PC-9 (cell line): ENCODE results near the gene FOXN1.

Experiments
- EZH2 ChIP-seq: fragments of 200-600 bp; sonication (generic); IDR thresholded peaks from 2 replicates; pipeline ENCODE4 v1.8.0; 2017; ENCODE audit warnings: antibody characterized with exemption, low read depth
- TF ChIP-seq, protein P1 (sequence below): fragments of 200-600 bp; sonication (generic); conservative IDR thresholded peaks from 2 replicates; pipeline ENCODE4 v1.6.1; 2017; ENCODE audit warnings: mixed run types, antibody characterized with exemption, mild to moderate bottlenecking, moderate library complexity

DNA sequence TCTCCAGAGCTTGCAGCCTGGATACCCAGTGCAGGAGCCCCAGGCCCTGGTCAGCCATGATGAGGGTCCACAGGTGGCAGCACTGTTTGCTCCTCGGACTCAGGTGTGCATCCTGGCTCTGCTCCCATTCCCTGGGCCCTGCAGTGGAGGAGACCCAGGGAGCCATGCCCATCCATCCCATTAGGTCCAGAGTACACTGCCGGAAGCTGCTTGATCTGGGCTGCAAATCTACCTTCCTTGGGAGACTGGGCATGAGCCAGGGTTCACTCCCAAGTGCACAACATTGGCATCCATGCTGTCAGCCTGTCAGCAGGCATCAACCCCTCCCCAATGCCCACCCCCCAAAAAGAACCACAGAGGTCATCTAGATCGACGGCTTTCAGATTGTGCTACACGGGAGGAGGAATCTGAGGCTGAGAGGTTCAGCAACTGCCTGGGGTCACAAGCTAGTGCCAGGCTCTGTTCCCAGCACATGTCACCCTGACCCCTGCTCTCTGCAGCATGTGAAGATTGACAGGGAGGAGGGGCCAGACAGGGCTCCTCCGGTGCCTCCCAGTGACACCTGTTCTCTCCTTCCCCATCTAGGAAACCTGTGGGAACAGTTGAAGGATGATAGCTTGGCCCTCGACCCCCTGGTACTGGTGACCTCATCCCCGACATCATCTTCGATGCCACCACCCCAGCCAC lies 30.5 kb downstream of the FOXN1 start:
- TF ChIP-seq, protein P1, sequence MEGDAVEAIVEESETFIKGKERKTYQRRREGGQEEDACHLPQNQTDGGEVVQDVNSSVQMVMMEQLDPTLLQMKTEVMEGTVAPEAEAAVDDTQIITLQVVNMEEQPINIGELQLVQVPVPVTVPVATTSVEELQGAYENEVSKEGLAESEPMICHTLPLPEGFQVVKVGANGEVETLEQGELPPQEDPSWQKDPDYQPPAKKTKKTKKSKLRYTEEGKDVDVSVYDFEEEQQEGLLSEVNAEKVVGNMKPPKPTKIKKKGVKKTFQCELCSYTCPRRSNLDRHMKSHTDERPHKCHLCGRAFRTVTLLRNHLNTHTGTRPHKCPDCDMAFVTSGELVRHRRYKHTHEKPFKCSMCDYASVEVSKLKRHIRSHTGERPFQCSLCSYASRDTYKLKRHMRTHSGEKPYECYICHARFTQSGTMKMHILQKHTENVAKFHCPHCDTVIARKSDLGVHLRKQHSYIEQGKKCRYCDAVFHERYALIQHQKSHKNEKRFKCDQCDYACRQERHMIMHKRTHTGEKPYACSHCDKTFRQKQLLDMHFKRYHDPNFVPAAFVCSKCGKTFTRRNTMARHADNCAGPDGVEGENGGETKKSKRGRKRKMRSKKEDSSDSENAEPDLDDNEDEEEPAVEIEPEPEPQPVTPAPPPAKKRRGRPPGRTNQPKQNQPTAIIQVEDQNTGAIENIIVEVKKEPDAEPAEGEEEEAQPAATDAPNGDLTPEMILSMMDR = no peak
- TF ChIP-seq EZH2 = no peak
